Ishikawa (cell line): ENCODE data around the gene SOCS1.

Experiments used
- CEBPB ChIP-seq: IDR thresholded peaks from 2 replicates; pipeline ENCODE4 v1.6.1; 2012
- CREB1 ChIP-seq: IDR thresholded peaks from 2 replicates; pipeline ENCODE4 v1.6.1; 2012; ENCODE audit warnings: low read depth
- EGR1 ChIP-seq: IDR thresholded peaks from 2 replicates; pipeline ENCODE4 v1.6.1; 2012
- EP300 ChIP-seq: IDR thresholded peaks from 2 replicates; pipeline ENCODE4 v1.6.1; 2012; ENCODE audit warnings: borderline replicate concordance
- FOXM1 ChIP-seq: IDR thresholded peaks from 2 replicates; pipeline ENCODE4 v1.6.1; 2012; ENCODE audit warnings: low read depth, borderline replicate concordance
- NFIC ChIP-seq: IDR thresholded peaks from 2 replicates; pipeline ENCODE4 v1.6.1; 2012
- RAD21 ChIP-seq: IDR thresholded peaks from 2 replicates; pipeline ENCODE4 v1.6.1; 2012; ENCODE audit warnings: low read depth
- TAF1 ChIP-seq: IDR thresholded peaks from 2 replicates; pipeline ENCODE4 v1.6.1; 2012; ENCODE audit warnings: low read depth, mild to moderate bottlenecking
- TCF12 ChIP-seq: IDR thresholded peaks from 2 replicates; pipeline ENCODE4 v1.6.1; 2012; ENCODE audit warnings: low read depth
- TEAD4 ChIP-seq: IDR thresholded peaks from 2 replicates; pipeline ENCODE4 v1.6.1; 2012
- YY1 ChIP-seq: IDR thresholded peaks from 2 replicates; pipeline ENCODE4 v1.6.1; 2012; ENCODE audit warnings: low read depth
- ZBTB7A ChIP-seq: IDR thresholded peaks from 2 replicates; pipeline ENCODE4 v1.6.1; 2012; ENCODE audit warnings: low read depth
- TF ChIP-seq, protein P1 (sequence below): IDR thresholded peaks from 2 replicates; pipeline ENCODE4 v1.6.1; 2012
- TF ChIP-seq, protein P2 (sequence below): IDR thresholded peaks from 2 replicates; pipeline ENCODE4 v1.6.1; 2012; ENCODE audit warnings: low read depth, mild to moderate bottlenecking
- TF ChIP-seq, protein P3 (sequence below): IDR thresholded peaks from 2 replicates; pipeline ENCODE4 v1.6.1; 2012

Gene SOCS1

DNA sequence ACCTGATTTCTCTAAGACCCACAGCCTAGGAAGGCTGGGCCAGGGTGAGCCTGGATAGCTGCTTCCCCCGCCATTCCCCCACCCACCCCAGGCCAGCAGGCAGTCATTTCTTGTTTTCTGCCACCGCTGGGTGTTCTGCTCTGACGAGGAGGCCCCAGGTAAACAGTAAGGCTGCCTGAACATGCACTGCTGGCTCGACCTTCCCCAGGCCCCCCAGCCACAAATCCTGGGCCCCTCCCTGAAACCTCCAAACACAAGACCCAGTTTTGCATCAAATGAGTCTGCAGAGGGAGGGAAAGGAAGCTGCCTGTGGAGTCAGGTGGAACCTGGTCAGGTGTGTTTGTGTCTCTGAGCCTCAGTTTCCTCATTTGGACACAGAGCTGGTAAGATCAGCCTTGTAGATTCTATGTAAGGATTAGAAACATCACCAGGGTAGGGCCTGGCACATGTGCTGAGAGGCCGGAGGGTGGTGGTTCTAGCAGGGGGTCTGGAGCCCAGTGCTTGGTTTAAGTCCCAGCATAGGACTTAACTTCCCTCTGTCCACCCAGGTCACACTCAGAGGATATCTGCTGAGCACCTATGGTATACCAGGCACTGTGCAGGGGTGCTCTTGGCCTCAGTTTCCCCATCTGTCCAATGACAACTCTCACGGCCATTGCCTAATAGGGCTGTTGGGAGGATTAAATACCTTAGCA is 44.0 kb upstream of the SOCS1 start:
- TF ChIP-seq YY1 (no peak), CEBPB (no peak), ZBTB7A (no peak), NFIC (no peak), RAD21 (no peak), EGR1 (no peak), TEAD4 (no peak), EP300 (no peak), FOXM1 (no peak), TCF12 (no peak), CREB1 (no peak), TAF1 (no peak)
- TF ChIP-seq, protein P1, sequence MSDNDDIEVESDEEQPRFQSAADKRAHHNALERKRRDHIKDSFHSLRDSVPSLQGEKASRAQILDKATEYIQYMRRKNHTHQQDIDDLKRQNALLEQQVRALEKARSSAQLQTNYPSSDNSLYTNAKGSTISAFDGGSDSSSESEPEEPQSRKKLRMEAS: no peak
- TF ChIP-seq, protein P2, sequence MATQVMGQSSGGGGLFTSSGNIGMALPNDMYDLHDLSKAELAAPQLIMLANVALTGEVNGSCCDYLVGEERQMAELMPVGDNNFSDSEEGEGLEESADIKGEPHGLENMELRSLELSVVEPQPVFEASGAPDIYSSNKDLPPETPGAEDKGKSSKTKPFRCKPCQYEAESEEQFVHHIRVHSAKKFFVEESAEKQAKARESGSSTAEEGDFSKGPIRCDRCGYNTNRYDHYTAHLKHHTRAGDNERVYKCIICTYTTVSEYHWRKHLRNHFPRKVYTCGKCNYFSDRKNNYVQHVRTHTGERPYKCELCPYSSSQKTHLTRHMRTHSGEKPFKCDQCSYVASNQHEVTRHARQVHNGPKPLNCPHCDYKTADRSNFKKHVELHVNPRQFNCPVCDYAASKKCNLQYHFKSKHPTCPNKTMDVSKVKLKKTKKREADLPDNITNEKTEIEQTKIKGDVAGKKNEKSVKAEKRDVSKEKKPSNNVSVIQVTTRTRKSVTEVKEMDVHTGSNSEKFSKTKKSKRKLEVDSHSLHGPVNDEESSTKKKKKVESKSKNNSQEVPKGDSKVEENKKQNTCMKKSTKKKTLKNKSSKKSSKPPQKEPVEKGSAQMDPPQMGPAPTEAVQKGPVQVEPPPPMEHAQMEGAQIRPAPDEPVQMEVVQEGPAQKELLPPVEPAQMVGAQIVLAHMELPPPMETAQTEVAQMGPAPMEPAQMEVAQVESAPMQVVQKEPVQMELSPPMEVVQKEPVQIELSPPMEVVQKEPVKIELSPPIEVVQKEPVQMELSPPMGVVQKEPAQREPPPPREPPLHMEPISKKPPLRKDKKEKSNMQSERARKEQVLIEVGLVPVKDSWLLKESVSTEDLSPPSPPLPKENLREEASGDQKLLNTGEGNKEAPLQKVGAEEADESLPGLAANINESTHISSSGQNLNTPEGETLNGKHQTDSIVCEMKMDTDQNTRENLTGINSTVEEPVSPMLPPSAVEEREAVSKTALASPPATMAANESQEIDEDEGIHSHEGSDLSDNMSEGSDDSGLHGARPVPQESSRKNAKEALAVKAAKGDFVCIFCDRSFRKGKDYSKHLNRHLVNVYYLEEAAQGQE: no peak
- TF ChIP-seq, protein P3, sequence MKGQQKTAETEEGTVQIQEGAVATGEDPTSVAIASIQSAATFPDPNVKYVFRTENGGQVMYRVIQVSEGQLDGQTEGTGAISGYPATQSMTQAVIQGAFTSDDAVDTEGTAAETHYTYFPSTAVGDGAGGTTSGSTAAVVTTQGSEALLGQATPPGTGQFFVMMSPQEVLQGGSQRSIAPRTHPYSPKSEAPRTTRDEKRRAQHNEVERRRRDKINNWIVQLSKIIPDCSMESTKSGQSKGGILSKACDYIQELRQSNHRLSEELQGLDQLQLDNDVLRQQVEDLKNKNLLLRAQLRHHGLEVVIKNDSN: no peak

DNA sequence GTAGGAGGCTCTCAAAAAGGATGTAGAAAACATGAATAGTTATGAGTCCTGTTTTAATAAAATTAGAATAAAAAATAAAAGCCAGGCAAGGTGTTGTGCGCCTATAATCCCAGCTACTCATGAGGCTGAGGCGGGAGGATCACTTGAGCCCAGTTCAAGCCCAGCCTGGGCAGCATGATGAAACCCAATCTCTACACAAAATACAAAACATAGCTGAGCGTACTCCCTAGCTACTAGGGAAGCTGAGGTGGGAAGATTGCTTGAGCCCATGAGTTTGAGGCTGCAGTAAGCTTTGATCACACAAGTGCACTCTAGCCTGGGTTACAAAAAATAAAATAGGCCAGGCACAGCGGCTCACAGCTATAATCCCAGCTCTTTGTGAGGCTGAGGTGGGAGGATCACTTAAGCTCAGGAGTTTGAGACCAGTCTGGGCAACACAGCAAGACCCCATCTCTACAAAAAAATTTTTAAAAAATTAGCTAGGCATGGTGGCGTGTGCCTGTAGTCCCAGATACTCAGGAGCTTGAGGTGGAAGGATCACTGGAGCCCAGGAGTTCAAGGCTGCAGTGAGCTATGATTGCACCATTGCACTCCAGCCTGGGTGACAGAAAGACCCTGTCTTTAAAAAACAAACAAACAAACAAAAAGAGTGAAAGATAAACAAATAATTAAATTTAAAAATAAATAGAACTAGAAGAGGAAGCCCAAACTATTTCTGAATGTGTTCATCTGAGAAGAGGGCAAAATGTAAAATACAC is 42.3 kb upstream of the SOCS1 start:
- no peak for TF ChIP-seq TCF12
- TF ChIP-seq TAF1: no peak
- no peak for TF ChIP-seq TEAD4
- TF ChIP-seq ZBTB7A: no peak
- no peak for TF ChIP-seq EP300

DNA sequence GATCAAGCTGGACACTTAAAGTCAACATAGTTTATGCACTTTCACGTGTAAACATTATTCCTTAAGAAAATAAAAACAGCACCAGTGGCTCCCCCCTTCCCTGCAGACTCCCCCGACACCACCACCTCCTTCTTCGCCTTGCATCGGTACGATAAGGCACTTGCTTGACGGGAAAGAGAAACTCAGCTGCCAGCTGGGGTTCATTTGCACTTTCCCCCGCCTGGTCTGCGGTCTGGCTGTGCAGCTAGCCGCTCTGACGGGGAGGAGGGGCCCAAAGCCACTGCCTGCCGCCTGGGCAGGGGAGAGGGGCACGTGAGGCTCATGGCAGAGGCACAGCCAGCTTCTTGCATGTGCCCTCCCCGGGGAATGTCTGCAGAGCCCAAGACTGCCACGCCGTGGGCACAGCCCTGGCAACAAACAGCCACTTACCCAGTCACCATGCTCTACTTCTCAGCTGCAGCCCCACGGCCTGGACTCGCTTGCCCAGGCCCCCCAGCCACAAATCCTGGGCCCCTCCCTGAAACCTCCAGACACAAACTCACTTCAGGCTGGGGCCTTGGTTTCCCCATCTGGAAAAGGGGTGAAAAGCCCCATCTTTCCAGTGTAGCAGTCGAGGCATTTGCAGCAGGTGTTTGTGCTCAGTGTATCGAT is 41.6 kb upstream of the SOCS1 start:
- TF ChIP-seq CREB1 (no peak), CEBPB (no peak), ZBTB7A (no peak)

DNA sequence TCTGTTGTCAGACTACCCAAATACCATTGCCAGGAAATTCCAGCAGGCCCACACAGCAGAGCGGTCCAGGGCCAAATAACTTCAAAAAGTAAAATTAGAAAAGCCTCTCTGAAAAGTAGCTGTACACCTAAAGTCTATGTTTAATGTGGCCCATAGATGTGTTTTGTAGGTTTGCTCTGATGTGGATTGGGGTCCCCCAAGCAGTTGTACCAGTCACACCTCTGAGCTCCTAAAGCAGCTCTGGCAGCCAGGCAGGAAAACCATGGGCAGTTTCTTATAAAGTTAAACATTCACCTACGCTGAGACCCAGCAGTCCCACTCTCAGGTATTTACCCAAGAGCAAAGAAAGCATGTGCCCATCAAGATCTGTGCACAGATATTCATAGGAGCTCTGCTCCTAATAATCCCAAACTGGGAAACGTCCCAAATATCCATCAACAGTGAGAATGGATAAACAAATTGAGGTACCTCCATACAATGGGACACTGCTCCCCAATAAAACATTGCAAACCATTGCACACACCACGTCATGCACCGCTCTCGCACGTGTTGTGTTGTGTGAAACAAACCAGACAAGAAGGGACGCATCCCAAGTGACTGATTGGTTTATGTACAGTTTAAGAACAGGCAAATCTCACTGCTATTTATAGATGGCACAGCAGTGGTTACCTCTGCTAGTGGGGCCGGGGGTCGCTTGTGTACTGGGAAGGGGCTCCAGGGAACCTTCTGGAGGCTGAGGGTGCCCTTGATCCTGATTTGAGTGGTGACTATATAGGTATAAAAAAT is 40.9 kb upstream of the SOCS1 start:
- TF ChIP-seq ZBTB7A (no peak), TAF1 (no peak), NFIC (no peak), EGR1 (no peak), TCF12 (no peak), CREB1 (no peak), CEBPB (no peak), EP300 (no peak), RAD21 (no peak), YY1 (no peak), FOXM1 (no peak), TEAD4 (no peak)
- TF ChIP-seq, protein P2: no peak
- TF ChIP-seq, protein P3: no peak
- TF ChIP-seq, protein P1: no peak

DNA sequence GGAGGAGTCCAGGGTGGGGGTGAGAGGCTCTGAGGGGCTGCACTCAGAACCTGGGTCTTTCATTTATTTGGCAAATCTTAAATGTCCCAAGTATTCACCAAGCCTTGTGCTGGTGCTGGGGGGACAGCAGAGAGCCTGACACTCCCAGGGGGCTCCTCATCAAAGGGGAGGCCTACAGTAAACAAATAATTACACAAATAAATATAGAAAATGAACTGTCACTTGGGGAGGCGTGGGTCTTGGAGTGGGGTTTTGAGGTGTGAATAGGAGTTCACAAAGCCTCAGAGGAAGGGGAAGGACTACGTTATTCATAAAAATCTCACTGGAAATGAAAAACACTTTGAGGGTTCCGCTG is 40.3 kb upstream of the SOCS1 start:
- TF ChIP-seq EGR1: no peak
- TF ChIP-seq TAF1: no peak
- TF ChIP-seq CREB1: no peak
- no peak for TF ChIP-seq YY1
- TF ChIP-seq, protein P2: no peak
- TF ChIP-seq, protein P3: no peak
